H9 (cell line): ENCODE results near the gene THEM5. TPM values are rescaled to one million over a fixed set of nuclear protein-coding genes. Genes with fewer than 3 reads are reported as not detected.

ENCODE experiments used
- DNase-seq: peaks from one replicate; pipeline ENCODE4 v3.0.0-alpha.2; 2017
- H2AFZ ChIP-seq: one replicate; pipeline ENCODE4 v1.6.1; 2013; ENCODE audit warnings: mild to moderate bottlenecking, low read length, control low read depth, moderate library complexity
- H2AK5ac ChIP-seq: 2 replicates; pipeline ENCODE4 v1.6.1; 2013; ENCODE audit warnings: low read length, control low read depth, mixed read lengths; ENCODE audit not compliant: insufficient read length
- H2BK120ac ChIP-seq: one replicate; pipeline ENCODE4 v1.6.1; 2013; ENCODE audit warnings: low read depth, mild to moderate bottlenecking, low read length, control low read depth, inconsistent platforms; ENCODE audit not compliant: poor library complexity, severe bottlenecking
- H2BK12ac ChIP-seq: 2 replicates; pipeline ENCODE4 v1.6.1; 2013; ENCODE audit warnings: low read length, control low read depth, mixed read lengths, low read depth; ENCODE audit not compliant: insufficient read length
- H2BK15ac ChIP-seq: 2 replicates; pipeline ENCODE4 v1.6.1; 2013; ENCODE audit warnings: low read depth, low read length, control low read depth
- H2BK20ac ChIP-seq: one replicate; pipeline ENCODE4 v1.6.1; 2013; ENCODE audit warnings: low read depth, mild to moderate bottlenecking, low read length, control low read depth, inconsistent platforms; ENCODE audit not compliant: poor library complexity, severe bottlenecking
- H2BK5ac ChIP-seq: 2 replicates; pipeline ENCODE4 v1.6.1; 2013; ENCODE audit warnings: low read length, control low read depth, mixed read lengths; ENCODE audit not compliant: insufficient read length
- H3K14ac ChIP-seq: 2 replicates; pipeline ENCODE4 v1.6.1; 2013; ENCODE audit warnings: low read length, control low read depth; ENCODE audit not compliant: insufficient read depth
- H3K18ac ChIP-seq: 2 replicates; pipeline ENCODE4 v1.6.1; 2013; ENCODE audit warnings: low read depth, mild to moderate bottlenecking, mixed read lengths, low read length, control low read depth; ENCODE audit not compliant: insufficient read length
- H3K23ac ChIP-seq: 2 replicates; pipeline ENCODE4 v1.6.1; 2013; ENCODE audit warnings: low read length, control low read depth, mixed read lengths, low read depth; ENCODE audit not compliant: insufficient read length
- H3K23me2 ChIP-seq: 2 replicates; pipeline ENCODE4 v1.6.1; 2013; ENCODE audit warnings: low read depth, mild to moderate bottlenecking, mixed read lengths, low read length, control low read depth; ENCODE audit not compliant: insufficient read length, poor library complexity, severe bottlenecking
- H3K27ac ChIP-seq: 2 replicates; pipeline ENCODE4 v1.5.1; 2013; ENCODE audit warnings: low read length, control low read depth, mixed read lengths, low read depth; ENCODE audit not compliant: insufficient read length
- H3K27me3 ChIP-seq: 2 replicates; pipeline ENCODE4 v1.6.1; 2013; ENCODE audit warnings: low read length, control low read depth, inconsistent platforms; ENCODE audit not compliant: insufficient read depth
- H3K4ac ChIP-seq: 2 replicates; pipeline ENCODE4 v1.6.1; 2013; ENCODE audit warnings: low read depth, mild to moderate bottlenecking, control low read depth, inconsistent platforms, low read length, moderate library complexity
- H3K4me1 ChIP-seq: 2 replicates; pipeline ENCODE4 v1.6.1; 2013; ENCODE audit warnings: low read length, control low read depth, inconsistent platforms; ENCODE audit not compliant: insufficient read depth
- H3K4me2 ChIP-seq: 2 replicates; pipeline ENCODE4 v1.6.1; 2013; ENCODE audit warnings: low read length, control low read depth, mixed read lengths; ENCODE audit not compliant: insufficient read length, insufficient read depth
- H3K56ac ChIP-seq: 2 replicates; pipeline ENCODE4 v1.6.1; 2013; ENCODE audit warnings: low read depth, mild to moderate bottlenecking, mixed read lengths, low read length, control low read depth; ENCODE audit not compliant: insufficient read length
- H3K79me1 ChIP-seq: 2 replicates; pipeline ENCODE4 v1.6.1; 2013; ENCODE audit warnings: low read depth, mild to moderate bottlenecking, moderate library complexity, low read length, control low read depth, inconsistent platforms; ENCODE audit not compliant: insufficient read depth, poor library complexity, severe bottlenecking
- H3K79me2 ChIP-seq: 2 replicates; pipeline ENCODE4 v1.6.1; 2013; ENCODE audit warnings: low read length, control low read depth, inconsistent platforms; ENCODE audit not compliant: insufficient read depth
- H3K9ac ChIP-seq: 2 replicates; pipeline ENCODE4 v1.6.1; 2013; ENCODE audit warnings: low read length, control low read depth, mixed read lengths; ENCODE audit not compliant: insufficient read length; ENCODE audit errors: extremely low read depth
- H3K9me3 ChIP-seq: one replicate; pipeline ENCODE4 v1.6.1; 2013; ENCODE audit warnings: low read depth, low read length, inconsistent platforms; ENCODE audit not compliant: control insufficient read depth
- H3T11ph ChIP-seq: one replicate; pipeline ENCODE4 v1.6.1; 2013; ENCODE audit warnings: mild to moderate bottlenecking, low read length, control low read depth, inconsistent platforms
- H4K20me1 ChIP-seq: one replicate; pipeline ENCODE4 v1.6.1; 2013; ENCODE audit not compliant: control insufficient read depth, insufficient read length, insufficient read depth
- H4K5ac ChIP-seq: 2 replicates; pipeline ENCODE4 v1.6.1; 2013; ENCODE audit warnings: low read depth, mild to moderate bottlenecking, mixed read lengths, low read length, control low read depth; ENCODE audit not compliant: insufficient read length
- H4K8ac ChIP-seq: replicated peaks from 2 replicates; pipeline ENCODE4 v1.6.1; 2013; ENCODE audit warnings: low read length, control low read depth, mixed read lengths, low read depth; ENCODE audit not compliant: insufficient read length
- H4K91ac ChIP-seq: 2 replicates; pipeline ENCODE4 v1.6.1; 2013; ENCODE audit warnings: low read depth, mild to moderate bottlenecking, moderate library complexity, mixed read lengths, low read length, control low read depth; ENCODE audit not compliant: insufficient read length
- H3K27ac Mint-ChIP-seq, 3 experiments: 2 replicates in 2 of 3; 3 replicates in 1 of 3; pipeline ENCODE4 v1.8.0; 2020 to 2021; ENCODE audit warnings: mixed read lengths in 3 of 3, mild to moderate bottlenecking in 1 of 3, moderate library complexity in 1 of 3
- H3K27me3 Mint-ChIP-seq: 2 replicates; pipeline ENCODE4 v1.8.0; 2021; ENCODE audit warnings: low read depth, mild to moderate bottlenecking, moderate library complexity, mixed read lengths
- H3K36me3 Mint-ChIP-seq, 3 experiments: 2 replicates in 2 of 3; 3 replicates in 1 of 3; pipeline ENCODE4 v1.8.0; 2020 to 2021; ENCODE audit warnings: low read depth in 3 of 3, mixed read lengths in 3 of 3; ENCODE audit not compliant: insufficient read depth in 1 of 3
- H3K4me1 Mint-ChIP-seq, 2 experiments: 2 replicates each; pipeline ENCODE4 v1.8.0; 2020; ENCODE audit warnings: mixed read lengths in 2 of 2
- H3K4me3 Mint-ChIP-seq, 2 experiments: 2 replicates in 1 of 2; 3 replicates in 1 of 2; pipeline ENCODE4 v1.8.0; 2020 to 2021; ENCODE audit warnings: mild to moderate bottlenecking in 2 of 2, mixed read lengths in 2 of 2, moderate library complexity in 1 of 2
- H3K9me3 Mint-ChIP-seq, 2 experiments: 2 replicates in 1 of 2; 3 replicates in 1 of 2; pipeline ENCODE4 v1.8.0; 2020; ENCODE audit warnings: mild to moderate bottlenecking in 2 of 2, mixed read lengths in 2 of 2, moderate library complexity in 1 of 2
- CTCF ChIP-seq: fragments of 200-600 bp; sonication (generic); conservative IDR thresholded peaks from 3 replicates; pipeline ENCODE4 v1.8.0; 2021; ENCODE audit warnings: antibody characterized with exemption, mild to moderate bottlenecking
- WGBS: extraction: QIAGEN DNeasy Blood & Tissue Kit; methylation state at CpG from one replicate; pipeline ENCODE4 v1.1.7; 2013; ENCODE audit warnings: missing lambda C conversion rate, low lambda C conversion rate, mixed read lengths; ENCODE audit not compliant: insufficient read length; ENCODE audit errors: extremely low coverage; 5-methylcytosine and 5-hydroxymethylcytosine counted together
- total RNA-seq: library from RNA; stranded (reverse); gene quantifications from 2 replicates; pipeline ENCODE4 v1.2.1, GENCODE V29; 2021

Gene THEM5
- total RNA-seq, 1 experiment from 2014 or later: not detected

- Mint-ChIP-seq H3K4me3 (no peak overlapping the region), H3K9me3 (no peaks in the 10 kb centered on the region), H3K4me1 (peaks cover 22 to 24% of the 10 kb centered on the region in 2 experiments), H3K27ac (no peak overlapping the region), H3K27me3 (peaks cover 5% of the 10 kb centered on the region; the same call in 1 of the 2 replicates), H3K36me3 (no peaks in the 10 kb centered on the region)
- H4K5ac ChIP-seq: no peak overlapping the region
- no peak overlapping the region for H4K8ac ChIP-seq
- no peak overlapping the region for H3K18ac ChIP-seq
- H3K4me2 ChIP-seq: no peak overlapping the region
- H3K9ac ChIP-seq: no peak overlapping the region
- no peaks in the 10 kb centered on the region for H3K9me3 ChIP-seq
- no peak overlapping the region for H2BK15ac ChIP-seq
- no peak overlapping the region for H3T11ph ChIP-seq
- H3K79me2 ChIP-seq: no peaks in the 10 kb centered on the region
- H2BK5ac ChIP-seq: no peak overlapping the region
- H3K79me1 ChIP-seq: no peaks in the 10 kb centered on the region
- H3K27ac ChIP-seq: no peak overlapping the region
- no peaks in the 10 kb centered on the region for H4K20me1 ChIP-seq
- H4K91ac ChIP-seq: no peak overlapping the region
- DNase-seq: no peak
- no peak overlapping the region for H2AFZ ChIP-seq
- H3K14ac ChIP-seq: no peak overlapping the region
- no CpG with 5 or more reads among the region's 12 CpGs for WGBS
- no peaks in the 10 kb centered on the region for H3K23me2 ChIP-seq
- H2BK12ac ChIP-seq: no peak overlapping the region
- H3K4ac ChIP-seq: no peak overlapping the region
- no peak for TF ChIP-seq CTCF
- H2AK5ac ChIP-seq: no peak overlapping the region
- H3K56ac ChIP-seq: no peak overlapping the region
- no peaks in the 10 kb centered on the region; the same call in 1 of the 2 replicates for H3K4me1 ChIP-seq
- no peak overlapping the region for H2BK120ac ChIP-seq
- H3K23ac ChIP-seq: no peak overlapping the region
- no peak overlapping the region for H2BK20ac ChIP-seq
- no peaks in the 10 kb centered on the region for H3K27me3 ChIP-seq
These were observed 40.1 kb downstream of the THEM5 start for GRCh38 chr1:151813271-151813977.
